GM19043 (cell line): ENCODE results near the gene ZNF337.
"Not testable (repeated sequence)": the region's sequence is repeated elsewhere in the genome, so short reads cannot be mapped to it uniquely, and the experiment has no call there.

Source experiments
- ATAC-seq: cut with Tn5 transposase; IDR thresholded peaks from one replicate; pipeline ENCODE4 v1.9.1; 2021; ENCODE audit warnings: low read depth; ENCODE audit not compliant: unreplicated experiment

Gene ZNF337

GRCh38 chr20:25695532-25696370, 902 bp downstream of the ZNF337 start:
- ATAC-seq = no peak

DNA sequence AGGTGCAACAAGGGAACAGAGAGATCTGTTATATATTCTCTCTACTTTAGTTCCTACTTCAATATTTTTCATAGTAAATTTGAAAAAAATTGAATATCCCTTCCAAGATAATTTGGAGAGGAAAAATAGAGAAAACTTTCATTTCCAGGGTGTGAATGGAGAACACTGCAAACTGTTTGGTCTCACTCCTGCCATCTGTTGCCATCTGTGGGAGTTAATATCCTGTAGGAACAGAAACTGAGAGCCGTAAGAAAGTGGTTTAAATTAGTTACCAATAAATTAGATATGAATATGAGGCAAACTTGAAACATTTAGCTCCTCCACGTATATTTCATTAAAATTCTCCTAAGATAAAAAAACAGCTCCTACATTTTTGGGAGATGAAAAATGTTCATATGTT, 4.2 kb downstream of the ZNF337 start:
- ATAC-seq = no peak

- ATAC-seq = no peak
Observed at GRCh38 chr20:25690427-25690826, 6.2 kb downstream of the ZNF337 start.

DNA sequence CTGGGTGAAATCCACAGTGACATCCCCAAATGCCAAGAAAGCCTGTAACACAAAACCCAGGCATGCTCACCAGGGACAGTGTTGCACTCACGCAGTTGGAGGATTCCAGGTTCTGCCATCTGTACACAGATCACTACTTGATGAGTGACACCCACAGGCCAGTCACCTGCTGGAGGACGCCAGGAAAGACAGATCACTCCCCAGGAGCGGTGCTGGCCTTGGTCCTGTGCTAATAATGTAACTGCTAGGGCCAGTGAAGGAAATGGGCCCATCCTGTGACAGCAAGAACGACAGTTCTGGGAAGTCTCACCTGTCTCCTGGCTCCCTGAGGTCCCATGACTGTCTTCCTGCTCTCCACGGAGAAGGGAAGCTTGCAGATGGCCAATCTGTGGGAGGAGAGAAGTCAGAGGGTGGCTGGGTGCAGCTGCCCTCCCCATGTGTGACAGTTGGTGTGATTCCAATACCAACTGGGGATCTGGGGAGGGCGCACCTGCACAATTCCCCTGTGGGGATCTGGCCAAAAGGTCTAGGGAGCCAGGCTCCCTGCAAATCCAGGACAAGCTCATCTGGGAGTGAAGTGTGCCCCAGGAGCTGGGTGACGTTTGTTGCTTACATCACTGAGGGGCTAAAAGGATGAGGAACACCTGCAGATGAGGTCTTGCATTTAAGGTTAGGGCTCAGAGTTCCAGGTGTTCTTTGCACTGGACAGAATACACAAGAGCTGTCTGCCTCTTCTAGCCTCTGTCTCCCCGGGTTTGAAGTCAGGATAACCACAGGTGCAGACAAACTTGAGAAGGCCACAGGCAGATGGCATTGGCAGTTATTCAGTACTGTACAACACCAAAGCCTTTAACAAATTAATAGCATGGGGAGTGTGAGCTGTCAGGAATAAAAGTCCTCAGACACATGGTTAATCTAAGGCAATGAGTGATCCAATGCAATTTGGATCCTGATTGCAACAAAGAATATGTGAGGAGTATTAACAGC, 10.3 kb downstream of the ZNF337 start:
- peak; percentile 8 for ATAC-seq

DNA sequence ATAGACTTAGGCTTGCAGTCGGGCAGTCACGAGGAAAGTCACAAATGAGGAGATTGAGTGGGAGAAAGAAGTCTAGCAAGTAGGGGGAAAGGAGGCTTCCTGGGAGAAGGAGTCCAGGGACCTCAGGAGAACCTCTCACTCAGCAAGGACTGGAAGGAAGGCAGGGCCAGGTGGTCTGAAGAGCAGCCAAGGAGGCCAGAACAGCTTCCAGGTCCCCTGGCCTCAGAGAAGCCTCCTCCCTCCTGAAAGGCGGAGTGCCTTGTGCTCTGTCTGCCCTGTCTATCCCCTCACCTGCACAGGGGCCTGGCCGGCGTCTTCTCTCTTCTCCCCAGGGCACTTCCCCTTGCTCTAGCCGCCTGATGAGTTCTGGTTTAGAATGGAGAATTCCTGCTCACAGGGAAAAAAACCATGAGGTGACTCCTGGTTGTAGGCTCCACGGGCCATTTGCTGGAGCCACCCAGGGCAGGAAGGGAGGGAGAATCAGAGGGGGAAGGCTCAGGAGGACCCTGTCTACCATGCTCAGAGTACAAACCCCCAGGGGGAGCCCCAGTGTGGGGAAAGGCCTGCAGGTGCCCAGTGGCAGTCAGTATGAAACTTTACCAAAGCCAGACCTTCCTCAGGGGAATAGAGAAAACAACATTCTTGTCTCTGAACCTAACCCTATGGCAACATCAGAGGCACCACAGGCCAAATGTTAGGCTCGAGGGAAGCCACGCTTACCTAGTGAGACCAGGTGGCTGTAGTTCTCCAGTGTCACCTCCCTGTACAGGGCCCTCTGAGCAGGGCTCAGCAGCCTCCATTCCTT, 11.2 kb downstream of the ZNF337 start:
- ATAC-seq = peak; percentile 90

DNA sequence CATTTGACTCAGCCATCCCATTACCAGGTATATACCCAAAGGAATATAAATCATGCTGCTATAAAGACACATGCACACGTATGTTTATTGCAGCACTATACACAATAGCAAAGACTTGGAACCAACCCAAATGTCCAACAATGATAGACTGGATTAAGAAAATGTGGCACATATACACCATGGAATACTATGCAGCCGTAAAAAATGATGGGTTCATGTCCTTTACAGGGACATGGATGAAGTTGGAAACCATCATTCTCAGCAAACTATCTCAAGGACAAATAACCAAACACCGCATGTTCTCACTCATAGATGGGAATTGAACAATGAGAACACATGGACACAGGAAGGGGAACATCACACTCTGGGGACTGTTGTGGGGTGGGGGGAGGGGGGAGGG, 12.8 kb downstream of the ZNF337 start:
- not testable (repeated sequence) for ATAC-seq

- ATAC-seq = no peak
Observed at GRCh38 chr20:25683050-25683449, 13.6 kb downstream of the ZNF337 start.

DNA sequence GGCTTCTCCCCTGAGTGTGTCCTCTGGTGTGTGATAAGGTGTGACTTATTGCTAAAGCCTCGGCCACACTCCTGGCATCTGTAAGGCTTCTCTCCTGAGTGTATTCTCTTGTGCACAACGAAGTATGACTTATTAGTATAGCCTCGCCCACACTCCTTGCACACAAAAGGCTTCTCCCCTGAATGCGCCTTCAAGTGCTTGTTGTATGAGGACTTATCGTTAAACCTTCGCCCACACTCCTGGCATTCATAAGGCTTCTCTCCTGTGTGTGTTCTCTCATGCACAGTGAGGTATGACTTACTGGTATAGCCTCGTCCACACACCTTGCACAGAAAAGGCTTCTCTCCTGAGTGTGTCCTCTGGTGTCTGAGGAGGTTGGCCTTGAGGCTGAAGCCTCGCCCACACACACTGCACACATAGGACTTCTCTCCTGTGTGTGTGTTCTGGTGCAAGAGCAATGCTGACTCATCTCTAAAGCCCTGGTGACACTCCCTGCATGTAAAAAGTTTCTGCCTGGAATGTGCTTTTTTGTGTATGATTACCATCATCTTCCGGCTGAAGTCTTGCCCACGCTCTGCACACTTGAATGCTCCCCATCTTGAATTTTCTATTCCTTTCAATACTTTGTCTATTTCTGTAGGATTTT, 20.4 kb downstream of the ZNF337 start:
- ATAC-seq = no peak

DNA sequence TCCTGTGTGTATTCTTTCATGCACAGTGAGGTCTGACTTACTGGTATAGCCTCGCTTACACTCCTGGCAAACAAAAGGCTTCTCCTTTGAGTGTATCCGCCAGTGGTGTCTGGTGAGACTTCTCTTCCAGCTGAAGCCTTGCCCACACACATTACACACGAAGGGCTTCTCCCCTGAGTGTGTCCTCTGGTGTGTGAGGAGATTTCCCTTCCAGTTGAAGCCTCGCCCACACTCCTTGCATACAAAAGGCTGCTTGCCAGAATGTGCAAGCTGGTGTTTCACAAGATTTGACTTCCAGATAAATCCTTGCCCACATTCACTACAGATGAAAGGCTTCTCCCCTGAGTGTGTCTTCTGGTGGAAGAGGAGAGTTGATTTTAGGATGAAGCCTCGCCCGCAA, 21.5 kb downstream of the ZNF337 start:
- ATAC-seq = no peak

GRCh38 chr20:25672659-25673235, 23.9 kb downstream of the ZNF337 start:
- no peak for ATAC-seq

- no peak for ATAC-seq
Observed at GRCh38 chr20:25669826-25670422, 26.7 kb downstream of the ZNF337 start.

DNA sequence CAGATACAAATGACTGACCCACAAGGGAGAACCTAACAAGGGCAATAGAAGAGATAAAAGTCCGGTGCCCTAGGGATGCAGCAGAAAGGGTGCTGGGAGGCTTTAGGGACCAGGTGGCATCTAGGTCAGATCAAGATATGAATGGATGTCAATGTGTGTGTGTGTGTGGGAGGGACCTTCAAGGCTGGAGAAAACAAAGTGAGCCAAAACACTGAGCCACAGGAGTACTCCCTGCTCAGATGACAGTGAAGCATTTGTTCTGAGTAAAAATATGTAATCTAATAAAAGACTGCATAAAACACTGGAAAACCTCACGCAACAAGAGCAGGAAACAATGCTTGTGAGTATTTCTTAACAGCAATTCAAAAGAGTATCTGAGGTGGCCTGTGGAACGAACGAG, 28.2 kb downstream of the ZNF337 start:
- no peak for ATAC-seq

GRCh38 chr20:25659999-25660398, 36.7 kb downstream of the ZNF337 start:
- ATAC-seq = no peak

DNA sequence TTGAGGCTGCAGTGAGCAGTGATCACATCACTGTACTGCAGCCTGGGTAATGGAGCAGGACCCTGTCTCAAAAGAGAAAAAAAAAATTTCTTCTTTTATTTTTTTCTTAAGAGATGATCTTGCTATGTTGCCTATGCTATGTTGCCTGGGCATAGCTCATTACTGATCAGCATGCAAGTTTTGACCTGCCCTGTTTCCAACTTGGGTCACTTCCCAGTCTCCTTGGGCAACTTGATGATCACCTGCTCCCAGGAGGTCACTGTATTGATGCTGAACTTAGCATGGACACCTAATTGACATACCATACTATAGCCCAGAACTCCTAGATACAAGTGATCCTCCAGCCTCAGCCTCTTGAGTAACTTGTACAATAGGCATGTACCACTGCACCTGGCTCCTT, 42.2 kb downstream of the ZNF337 start:
- no peak for ATAC-seq

DNA sequence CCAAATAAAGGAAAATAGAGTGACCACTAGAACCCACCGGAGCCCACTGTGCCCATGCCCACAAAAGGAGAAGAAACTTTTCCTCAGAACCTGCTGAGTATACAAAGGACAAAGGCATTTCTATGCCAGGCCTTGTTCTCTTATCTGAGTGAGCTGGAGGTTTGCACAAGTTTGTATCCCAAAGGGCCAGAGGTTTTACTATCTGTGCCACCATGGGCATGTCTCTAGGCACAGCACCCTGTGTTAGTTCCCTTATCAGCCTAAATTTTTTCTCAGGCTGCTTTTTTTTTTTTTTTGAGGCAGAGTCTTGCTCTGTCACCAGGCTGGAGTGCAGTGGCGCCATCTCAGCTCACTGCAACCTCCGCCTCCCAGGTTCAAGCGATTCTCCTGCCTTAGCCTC, 43.8 kb downstream of the ZNF337 start:
- ATAC-seq = not testable (repeated sequence)

- ATAC-seq = no peak
Observed at GRCh38 chr20:25644814-25645213, 51.8 kb downstream of the ZNF337 start.

DNA sequence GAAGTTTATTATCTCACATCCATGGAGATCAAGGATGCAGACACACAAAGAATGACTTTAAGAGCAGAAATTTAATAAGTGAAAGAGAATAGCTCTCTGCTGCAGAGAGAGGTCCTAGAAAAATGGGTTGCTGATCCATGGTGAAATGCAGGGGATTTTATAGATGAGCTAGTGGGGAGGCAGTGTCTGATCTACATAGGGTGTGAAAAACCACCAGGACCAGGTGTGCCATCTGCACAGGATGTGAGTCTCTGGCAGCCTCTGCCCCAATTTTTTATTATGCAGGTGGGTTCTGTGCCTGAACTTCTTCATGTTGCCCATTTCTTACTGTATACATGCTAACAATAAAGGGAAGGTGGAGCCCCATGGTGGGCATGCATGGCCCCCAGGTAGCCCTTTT, 52.9 kb downstream of the ZNF337 start:
- no peak for ATAC-seq

DNA sequence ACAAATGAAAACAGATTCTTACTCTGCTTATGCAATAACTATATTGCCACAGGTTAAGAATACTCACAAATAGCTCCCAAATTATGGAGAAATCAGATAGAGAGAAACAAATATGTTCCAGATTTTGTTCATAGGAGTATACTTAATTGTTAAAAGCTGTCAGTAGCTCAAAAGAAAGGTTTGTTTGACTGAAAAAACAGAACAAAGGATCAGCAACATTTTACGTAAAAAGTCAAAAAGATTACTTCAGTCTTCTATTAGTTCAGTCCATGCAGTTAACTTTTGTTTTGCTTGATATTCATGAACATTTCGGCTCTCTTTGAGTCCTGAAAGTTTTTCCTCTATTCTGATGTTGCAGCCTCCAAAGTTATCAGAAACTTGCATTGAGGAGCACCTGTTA, 59.4 kb downstream of the ZNF337 start:
- ATAC-seq = no peak
